CD4-positive, alpha-beta T cell treated with Interleukin-1 beta for 1 hour (primary cell): ENCODE results near the gene DDX52.
A peak's percentile ranks its signal among the peaks of the same experiment; 100 is the strongest.

Source experiments
- DNase-seq, 2 donors: peaks; one replicate each; pipeline ENCODE4 v3.0.0-alpha.2; 2020 to 2022

The DDX52 gene

DNA sequence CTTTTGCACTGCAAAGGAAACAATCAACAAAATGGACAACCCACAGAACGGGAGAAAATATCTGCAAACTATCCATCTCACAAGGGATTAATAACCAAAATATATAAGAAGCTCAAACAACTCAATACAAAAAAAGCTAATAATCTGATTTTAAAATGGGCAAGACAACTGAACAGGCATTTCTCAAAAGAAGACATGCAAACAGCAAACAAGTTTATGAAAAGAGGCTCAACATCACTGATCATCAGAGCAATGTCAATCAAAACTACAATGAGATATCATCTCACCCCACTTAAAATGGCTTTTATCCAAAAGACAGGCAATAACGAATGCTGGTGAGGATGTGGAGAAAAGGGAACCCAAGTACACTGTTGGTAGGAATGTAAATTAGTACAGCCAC, 68.8 kb downstream of the DDX52 start:
- DNase-seq, result no peak

- no peak for DNase-seq
These were observed 71.6 kb downstream of the DDX52 start for GRCh38 chr17:37571674-37572073.

GRCh38 chr17:37570527-37571093, 72.6 kb downstream of the DDX52 start:
- DNase-seq, result peak; percentile 6 to 16

DNA sequence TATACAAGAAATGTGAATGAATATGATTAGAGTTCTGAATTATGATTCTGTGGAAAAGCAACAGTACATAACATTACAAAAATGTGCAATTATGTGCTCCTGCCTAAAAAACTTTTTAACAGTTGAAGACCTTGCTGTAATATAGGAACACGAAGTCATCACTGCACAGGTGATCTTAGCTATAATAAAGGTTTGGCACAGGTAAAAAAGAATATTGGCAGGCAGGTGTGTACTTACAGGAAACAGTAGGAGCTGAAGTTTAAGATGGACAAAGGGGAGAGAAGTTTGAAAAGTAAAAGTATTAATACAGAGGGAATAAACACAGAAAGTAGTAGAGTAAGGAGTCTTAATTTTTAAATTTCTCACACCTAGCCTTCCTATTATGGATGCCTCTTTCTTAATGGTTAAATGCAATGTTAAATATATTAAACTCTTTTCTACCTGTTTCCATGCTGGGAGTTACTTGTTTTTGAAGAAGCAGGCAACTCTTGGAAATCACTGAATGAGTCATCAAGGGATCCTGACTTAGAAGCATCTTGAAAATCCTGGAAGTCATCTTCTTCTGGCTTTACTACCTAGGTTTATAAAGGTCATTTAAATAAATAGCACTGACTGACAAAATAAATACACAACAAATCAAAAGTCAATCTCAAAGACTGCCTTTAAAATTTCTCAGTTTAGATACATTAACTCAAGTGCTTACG, 74.7 kb downstream of the DDX52 start:
- DNase-seq, result no peak

- DNase-seq, result no peak
These were observed 75.7 kb downstream of the DDX52 start for GRCh38 chr17:37567538-37567937.

DNA sequence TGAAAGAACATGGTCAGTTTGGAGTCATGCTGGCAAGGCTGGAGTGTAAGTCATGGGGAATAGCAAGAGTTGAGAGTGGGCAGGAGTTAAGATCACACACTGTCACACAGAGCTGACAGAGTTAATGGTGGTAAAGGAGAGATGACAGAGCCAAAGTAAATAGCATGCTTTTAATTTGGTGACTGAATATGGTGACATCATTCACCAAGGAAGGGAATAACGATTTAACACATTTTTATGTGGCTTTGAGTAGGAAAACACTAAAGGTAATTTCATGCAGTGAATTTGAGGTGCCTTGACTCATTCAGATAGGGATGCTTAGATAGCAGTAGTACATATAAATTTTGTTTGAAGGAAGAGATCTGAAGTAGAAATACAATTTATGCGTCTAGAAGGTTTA, 76.1 kb downstream of the DDX52 start:
- no peak for DNase-seq

DNA sequence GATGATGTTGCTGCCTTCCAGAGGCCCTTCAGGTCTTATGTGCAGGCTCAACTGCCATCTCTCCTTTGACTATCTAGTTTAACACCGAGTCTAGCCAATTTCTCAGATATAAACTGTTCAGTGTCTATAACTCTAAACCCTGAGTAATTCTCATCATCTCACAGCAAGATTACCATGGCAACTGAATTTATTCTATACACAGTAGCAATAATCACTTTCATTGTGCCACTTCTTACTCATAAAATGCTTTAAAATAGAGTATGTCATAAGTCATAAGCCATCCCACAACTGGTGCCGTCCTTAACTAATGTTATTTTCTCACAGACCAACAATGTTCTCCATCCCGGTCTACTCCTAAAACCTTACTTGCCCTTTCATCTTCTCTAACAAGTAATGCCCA, 79.0 kb downstream of the DDX52 start:
- DNase-seq, result no peak

DNA sequence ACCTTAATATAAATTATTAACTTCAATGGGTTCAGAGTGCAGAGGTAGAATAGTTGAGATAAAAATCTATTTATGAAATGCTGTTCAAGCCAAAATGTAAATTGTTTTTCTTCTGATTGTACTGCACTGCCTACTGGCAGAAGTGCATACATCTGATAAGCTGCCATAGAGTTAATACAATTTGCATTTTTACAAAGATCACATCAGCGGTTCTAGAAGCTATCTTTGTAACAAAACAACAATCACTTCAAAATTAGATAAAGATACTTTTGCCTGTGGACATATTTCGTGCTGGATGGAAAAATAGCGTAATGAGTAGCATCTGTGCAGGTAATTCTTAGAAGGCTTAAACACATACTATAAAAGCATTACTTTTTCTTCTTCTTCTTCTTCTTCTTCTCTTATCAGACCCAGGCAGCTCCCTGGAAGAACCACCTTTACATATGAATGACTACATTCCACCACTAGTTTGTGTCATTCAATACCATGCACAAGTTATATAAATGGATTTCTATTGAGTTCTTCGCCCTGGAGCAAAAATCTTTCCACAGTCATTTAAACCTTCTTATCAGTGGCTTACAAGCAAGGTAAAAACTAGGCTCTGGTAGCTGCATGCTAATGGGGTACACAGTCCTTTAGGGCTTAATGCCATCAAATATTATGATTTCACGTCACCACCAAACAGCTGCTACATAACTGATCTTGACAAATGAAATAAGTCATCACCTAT, 81.1 kb downstream of the DDX52 start:
- no peak for DNase-seq
